Psoas muscle (tissue), 8 donors: ENCODE data around the gene RGS14. TPM values are rescaled to one million over a fixed set of nuclear protein-coding genes. Genes with fewer than 3 reads are reported as not detected.
"Not testable (repeated sequence)": the region's sequence is repeated elsewhere in the genome, so short reads cannot be mapped to it uniquely, and the experiment has no call there.

Source experiments
- ATAC-seq, 4 donors: fragments of 200-7000 bp; cut with Tn5 transposase; one replicate each; pipeline ENCODE4 v1.9.1; 2020; ENCODE audit warnings: moderate library complexity in 3 of 4, mild to moderate bottlenecking in 2 of 4
- DNase-seq, 2 donors: peaks; one replicate each; pipeline ENCODE4 v3.0.0-alpha.2; 2020
- H3K27ac ChIP-seq: fragments of 200-600 bp; one replicate; pipeline ENCODE4 v1.8.0; 2022
- H3K27me3 ChIP-seq, 3 donors: fragments of 200-600 bp in 1 of 3; one replicate each; pipeline versions ENCODE4 v1.6.1 to v1.8.0; 2013 to 2022; ENCODE audit warnings: low read length in 2 of 3, mild to moderate bottlenecking in 2 of 3, moderate library complexity in 1 of 3; ENCODE audit not compliant: insufficient read depth in 3 of 3
- H3K36me3 ChIP-seq, 2 donors: fragments of 200-600 bp in 1 of 2; one replicate each; pipeline versions ENCODE4 v1.6.1 to v1.8.0; 2013 to 2022; ENCODE audit warnings: low read depth in 1 of 2, mild to moderate bottlenecking in 1 of 2, moderate library complexity in 1 of 2; ENCODE audit not compliant: insufficient read depth in 1 of 2
- H3K4me1 ChIP-seq: fragments of 200-600 bp; one replicate; pipeline ENCODE4 v1.8.0; 2022
- H3K4me3 ChIP-seq: fragments of 200-600 bp; one replicate; pipeline ENCODE4 v1.8.0; 2022; ENCODE audit warnings: mild to moderate bottlenecking
- H3K9me3 ChIP-seq: fragments of 200-600 bp; one replicate; pipeline ENCODE4 v1.8.0; 2022
- CTCF ChIP-seq: fragments of 200-600 bp; IDR thresholded peaks from one replicate; pipeline ENCODE4 v1.8.0; 2022; ENCODE audit warnings: antibody characterized with exemption
- WGBS, 3 donors: extraction: QIAGEN DNeasy Blood & Tissue Kit; methylation state at CpG; one replicate each; pipeline versions ENCODE4 v1.1.6 to v1.1.7; 2013; 5-methylcytosine and 5-hydroxymethylcytosine counted together
- intact Hi-C, 2 donors: fragments of 100-400 bp; cut with DNase I; formaldehyde crosslinking; loops; one replicate each; pipeline versions ENCODE4 v1.11.0 to v1.14.2; 2022
- polyA plus RNA-seq, 3 donors: library from polyadenylated mRNA; stranded (reverse); fragments of 200-250 nt; gene quantifications; one replicate each; pipeline ENCODE4 v1.2.3, GENCODE V29; 2013
- total RNA-seq, 4 donors: library from RNA; stranded (reverse); fragmentation: NEBNext Ultra II Directional in 2 of 4; extraction: Animal tissue kit (Norgen Biotek cat#: 25700) in 2 of 4; gene quantifications; one replicate each; pipeline versions ENCODE4 v1.2.1 to v1.2.4, GENCODE V29; 2021 to 2023
- donor health status: healthy with polysubstance abuse.
- donor health status: DM: no; HTN: no; CAD: no; lungs with moderate emphysema.
- donor health status: Bipolar disorder and iron deficiency.
- donor health status: healthy.
- donor health status: DM: yes; HTN: yes; CAD: no.
- donor health status: DM: no; HTN: no; CAD: no.
- donor health status: DM: no; HTN: no; CAD: no.
- donor health status: DM: yes; HTN: yes; CAD: no.

The RGS14 gene
- total and polyA plus RNA-seq, 7 donors, result 3.6 to 23.2 (median 10.0) TPM

- intact Hi-C loops, result no loop called here
- peaks cover 18% of the 10 kb centered on the region for H3K4me1 ChIP-seq
- no peaks in the 10 kb centered on the region for H3K9me3 ChIP-seq
- ATAC-seq (peak; percentile 10 to 53 (median 18)), DNase-seq (no peak)
- H3K4me3 ChIP-seq, result peak overlapping the region; percentile 53
- WGBS, 3 donors, result 5 to 17% (median 11%) methylated on average over 5 of the region's 5 CpGs
- H3K36me3 ChIP-seq, result no peaks in the 10 kb centered on the region
- H3K27me3 ChIP-seq, result no peaks in the 10 kb centered on the region
- H3K27ac ChIP-seq, result no peak overlapping the region
- no peak for TF ChIP-seq CTCF
Measured at GRCh38 chr5:177358370-177358819, 671 bp downstream of the RGS14 start.

GRCh38 chr5:177359451-177359851 lies 1.7 kb downstream of the RGS14 start:
- no peaks in the 10 kb centered on the region for H3K36me3 ChIP-seq
- ATAC-seq, result no peak
- intact Hi-C loops, result no loop called here
- H3K9me3 ChIP-seq, result no peaks in the 10 kb centered on the region
- no peaks in the 10 kb centered on the region for H3K27me3 ChIP-seq
- H3K4me3 ChIP-seq, result no peak overlapping the region
- no peak for TF ChIP-seq CTCF
- no peak for DNase-seq
- peaks cover 22% of the 10 kb centered on the region for H3K4me1 ChIP-seq
- WGBS, 3 donors, result 72 to 74% (median 74%) methylated on average over 6 of the region's 6 CpGs
- H3K27ac ChIP-seq, result no peak overlapping the region

- no peaks in the 10 kb centered on the region for H3K36me3 ChIP-seq
- intact Hi-C loops, result no loop called here
- DNase-seq, result peak in 1 of 2 donors; percentile 6
Measured at GRCh38 chr5:177359860-177360259, 2.1 kb downstream of the RGS14 start.

GRCh38 chr5:177360740-177361139 lies 3.0 kb downstream of the RGS14 start:
- 84 to 92% (median 90%) methylated on average over 7 of the region's 7 CpGs for WGBS, 3 donors
- H3K4me3 ChIP-seq, H3K27ac ChIP-seq, H3K9me3 ChIP-seq, intact Hi-C loops, H3K36me3 ChIP-seq, H3K27me3 ChIP-seq, ATAC-seq: not testable (repeated sequence)
- peaks cover 22% of the 10 kb centered on the region for H3K4me1 ChIP-seq
- DNase-seq, result peak in 1 of 2 donors; percentile 35

More at GRCh38 chr5:177359860-177360259, 2.1 kb downstream of the RGS14 start:
- 69 to 81% (median 75%) methylated on average over 3 of the region's 3 CpGs for WGBS, 3 donors
- Histone ChIP-seq H3K27me3 (no peaks in the 10 kb centered on the region), H3K4me3 (no peak overlapping the region), H3K27ac (no peak overlapping the region), H3K4me1 (peaks cover 22% of the 10 kb centered on the region), H3K9me3 (no peaks in the 10 kb centered on the region)
- no peak for TF ChIP-seq CTCF
- no peak for ATAC-seq

GRCh38 chr5:177361418-177362291 lies 3.9 kb downstream of the RGS14 start:
- WGBS, 3 donors, result 76 to 79% (median 78%) methylated on average over 6 of the region's 6 CpGs
- no peaks in the 10 kb centered on the region for H3K27me3 ChIP-seq
- peak in 1 of 2 donors; percentile 38 for DNase-seq
- intact Hi-C loops, result no loop called here
- peaks cover 30% of the 10 kb centered on the region for H3K4me1 ChIP-seq
- no peak for TF ChIP-seq CTCF
- H3K27ac ChIP-seq, result no peak overlapping the region
- ATAC-seq, result no peak
- no peaks in the 10 kb centered on the region for H3K36me3 ChIP-seq
- H3K9me3 ChIP-seq, result no peaks in the 10 kb centered on the region
- no peak overlapping the region for H3K4me3 ChIP-seq
